MCF 10A (cell line): ENCODE results near the gene MAD2L1BP. TPM values are rescaled to one million over a fixed set of nuclear protein-coding genes. Genes with fewer than 3 reads are reported as not detected.

Source experiments
- BruUV-seq: library from RNA; stranded (reverse); fragments of 400-500 nt; replicated peaks from 2 replicates; lab custom pipeline; 2021; lab: Mats Ljungman, UMichigan
- CTCF ChIA-PET: fragments of 300-600 bp; sonication (Branson Sonifier 250); formaldehyde crosslinking; extraction: SDS; loops from one replicate; lab custom pipeline; 2021; ENCODE audit warnings: antibody characterized with exemption, inconsistent platforms; lab: Yijun Ruan, JAX
- POLR2A ChIA-PET: fragments of 300-600, 350-650 bp; sonication (Branson Sonifier 250); formaldehyde crosslinking; extraction: SDS; loops from one replicate; lab custom pipeline; 2020; ENCODE audit warnings: antibody characterized with exemption, inconsistent platforms; lab: Yijun Ruan, JAX
- DNase-seq: peaks from one replicate; pipeline ENCODE4 v3.0.0-alpha.2; 2018; ENCODE audit not compliant: unreplicated experiment
- H3K27ac Mint-ChIP-seq: one replicate; pipeline ENCODE4 v1.8.0; 2022; ENCODE audit warnings: mild to moderate bottlenecking, low read depth, mixed read lengths; ENCODE audit not compliant: unreplicated experiment
- H3K27me3 Mint-ChIP-seq: one replicate; pipeline ENCODE4 v1.8.0; 2022; ENCODE audit warnings: mixed read lengths; ENCODE audit not compliant: insufficient read depth, unreplicated experiment
- H3K36me3 Mint-ChIP-seq: one replicate; pipeline ENCODE4 v1.8.0; 2022; ENCODE audit warnings: mild to moderate bottlenecking, moderate library complexity, mixed read lengths; ENCODE audit not compliant: insufficient read depth, unreplicated experiment
- H3K4me1 Mint-ChIP-seq: one replicate; pipeline ENCODE4 v1.8.0; 2022; ENCODE audit warnings: mixed read lengths; ENCODE audit not compliant: insufficient read depth, unreplicated experiment
- H3K4me3 Mint-ChIP-seq: one replicate; pipeline ENCODE4 v1.8.0; 2022; ENCODE audit warnings: mild to moderate bottlenecking, moderate library complexity, mixed read lengths; ENCODE audit not compliant: unreplicated experiment
- H3K9me3 Mint-ChIP-seq: one replicate; pipeline ENCODE4 v1.8.0; 2022; ENCODE audit warnings: mixed read lengths; ENCODE audit not compliant: unreplicated experiment
- CTCF ChIP-seq: fragments of 200-600 bp; IDR thresholded peaks from one replicate; pipeline ENCODE4 v1.8.0; 2022; ENCODE audit warnings: antibody characterized with exemption, mild to moderate bottlenecking; ENCODE audit not compliant: unreplicated experiment
- intact Hi-C: fragments of 100-400 bp; cut with micrococcal nuclease; formaldehyde crosslinking; loops from 2 replicates; pipeline ENCODE4 v1.14.1; 2022
- total RNA-seq: library from RNA; stranded (reverse); gene quantifications from 2 replicates; pipeline ENCODE4 v1.2.3, GENCODE V29; 2022

Gene MAD2L1BP
- total RNA-seq, 1 experiment from 2014 or later: 21.6 TPM

DNA sequence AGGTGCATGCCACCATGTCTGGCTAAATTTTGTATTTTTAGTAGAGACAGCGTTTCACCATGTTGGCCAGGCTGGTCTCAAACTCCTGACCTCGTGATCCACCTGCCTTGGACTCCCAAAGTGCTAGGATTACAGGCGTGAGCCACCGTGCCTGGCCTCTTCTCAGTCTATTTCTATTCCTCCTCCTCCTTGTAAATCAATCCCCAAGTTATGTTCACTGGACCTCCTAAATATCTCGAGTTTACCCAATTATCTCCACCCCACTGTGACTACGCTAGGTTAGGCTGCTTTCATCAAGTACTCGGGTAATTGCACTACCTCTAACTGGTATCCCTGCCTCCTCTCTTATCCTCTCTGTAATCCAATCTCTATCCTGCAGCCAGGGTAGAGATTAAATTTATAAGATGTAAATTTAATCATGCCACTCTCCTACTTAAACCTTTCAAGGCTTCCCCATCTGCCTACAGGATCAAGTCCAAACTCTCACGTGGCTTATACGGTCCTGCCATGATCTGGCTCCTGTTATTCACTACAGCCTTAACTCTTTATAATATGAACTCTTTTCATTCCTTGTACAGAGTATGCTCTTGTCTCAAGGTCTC lies 837 bp upstream of the MAD2L1BP start:
- intact Hi-C loops: loop anchor here (5.0 kb wide), 1 partner anchor 32 kb away; no protein-coding TSS in a partner anchor
- H3K27ac Mint-ChIP-seq: no peak overlapping the region
- ChIA-PET CTCF (interaction anchor here (0.6 to 1.7 kb wide), 3 partner anchors 13 to 633 kb away, joined by 4 to 7 read pairs (median 6); no protein-coding TSS in a partner anchor), POLR2A (interaction anchor here (0.6 to 2.3 kb wide), 13 partner anchors 12 to 444 kb away, joined by 3 to 9 read pairs (median 5); partner anchors contain the start of genes POLH and XPO5)
- no TSS peak for BruUV-seq
- no peaks in the 10 kb centered on the region for H3K9me3 Mint-ChIP-seq
- no peaks in the 10 kb centered on the region for H3K27me3 Mint-ChIP-seq
- no peak for TF ChIP-seq CTCF
- peaks cover 15% of the 10 kb centered on the region for H3K4me1 Mint-ChIP-seq
- H3K4me3 Mint-ChIP-seq: no peak overlapping the region
- no peak for DNase-seq
- peaks cover 36% of the 10 kb centered on the region for H3K36me3 Mint-ChIP-seq

- H3K4me3 Mint-ChIP-seq: peak overlapping the region; percentile 93
- peaks cover 10% of the 10 kb centered on the region for H3K4me1 Mint-ChIP-seq
- DNase-seq: no peak
- no peak for TF ChIP-seq CTCF
- intact Hi-C loops: no loop called here
- BruUV-seq: TSS peak; percentile 61
- H3K36me3 Mint-ChIP-seq: peaks cover 50% of the 10 kb centered on the region
- H3K27me3 Mint-ChIP-seq: no peaks in the 10 kb centered on the region
- ChIA-PET CTCF (interaction anchor here (0.5 to 1.7 kb wide), 5 partner anchors 29 to 278 kb away, joined by 3 to 6 read pairs (median 3); no protein-coding TSS in a partner anchor), POLR2A (interaction anchor here (0.7 to 2.3 kb wide), 17 partner anchors 9 to 1066 kb away, joined by 3 to 8 read pairs (median 4); partner anchors contain the start of genes POLH and XPO5)
- no peaks in the 10 kb centered on the region for H3K9me3 Mint-ChIP-seq
- H3K27ac Mint-ChIP-seq: peak overlapping the region; percentile 92
Observed at GRCh38 chr6:43636308-43636659, 644 bp downstream of the MAD2L1BP start.

GRCh38 chr6:43639984-43640800 lies 4.6 kb downstream of the MAD2L1BP start:
- Mint-ChIP-seq H3K27ac (no peak overlapping the region), H3K27me3 (no peaks in the 10 kb centered on the region), H3K9me3 (no peaks in the 10 kb centered on the region), H3K36me3 (peaks cover 51% of the 10 kb centered on the region), H3K4me3 (no peak overlapping the region), H3K4me1 (peaks cover 10% of the 10 kb centered on the region)
- ChIA-PET CTCF (interaction anchor here (1.1 kb wide), 1 partner anchor 32 kb away, joined by 3 read pairs; no protein-coding TSS in a partner anchor), POLR2A (interaction anchor here (0.6 to 3.0 kb wide), 2 partner anchors 10 to 19 kb away, joined by 4 to 9 read pairs; partner anchors contain the start of gene GTPBP2)
- intact Hi-C loops: no loop called here
- no peak for DNase-seq
- TF ChIP-seq CTCF: no peak
- no TSS peak for BruUV-seq
